Uterus (tissue), 4 donors: ENCODE data around the gene SALL3. TPM values are rescaled to one million over a fixed set of nuclear protein-coding genes. Genes with fewer than 3 reads are reported as not detected.

Source experiments
- DNase-seq, 2 donors: peaks; one replicate each; pipeline ENCODE4 v3.0.0-alpha.2; 2019 to 2020
- H3K27ac ChIP-seq, 2 donors: fragments of 200-600 bp; sonication (generic); 1 replicate in 1 of 2; 2 replicates in 1 of 2; pipeline ENCODE4 v1.5.1; 2016 to 2018
- H3K27me3 ChIP-seq, 2 donors: fragments of 200-600 bp; sonication (generic); one replicate each; pipeline ENCODE4 v1.5.1; 2018 to 2019; ENCODE audit warnings: control low read depth in 1 of 2
- H3K36me3 ChIP-seq, 2 donors: fragments of 200-600 bp; sonication (generic); one replicate each; pipeline ENCODE4 v1.5.1; 2019; ENCODE audit warnings: control low read depth in 1 of 2
- H3K4me1 ChIP-seq, 2 donors: fragments of 200-600 bp; sonication (generic); one replicate each; pipeline ENCODE4 v1.5.1; 2018 to 2019; ENCODE audit warnings: control low read depth in 1 of 2
- H3K4me3 ChIP-seq, 2 donors: fragments of 200-600 bp; sonication (generic); 1 replicate in 1 of 2; 2 replicates in 1 of 2; pipeline ENCODE4 v1.5.1; 2018 to 2019; ENCODE audit warnings: mild to moderate bottlenecking in 1 of 2
- H3K9me3 ChIP-seq, 2 donors: fragments of 200-600 bp; sonication (generic); one replicate each; pipeline ENCODE4 v1.5.1; 2019; ENCODE audit warnings: control low read depth in 1 of 2
- CTCF ChIP-seq, 4 experiments: fragments of 200-600 bp in 2 of 4; fragments of 450-650 bp in 2 of 4; sonication (generic) in 2 of 4; IDR thresholded peaks; one replicate each; pipeline ENCODE4 v1.5.1; 2016 to 2019; ENCODE audit warnings: antibody characterized with exemption in 4 of 4, mild to moderate bottlenecking in 2 of 4, moderate library complexity in 1 of 4
- POLR2A ChIP-seq, 2 donors: fragments of 450-650 bp; IDR thresholded peaks; one replicate each; pipeline ENCODE4 v1.6.1; 2016; ENCODE audit warnings: antibody characterized with exemption in 2 of 2, mild to moderate bottlenecking in 1 of 2, moderate library complexity in 1 of 2
- intact Hi-C: fragments of 100-400 bp; cut with DNase I; formaldehyde crosslinking; loops from one replicate; pipeline ENCODE4 v1.15.1; 2023; ENCODE audit warnings: low total_unique reads
- total RNA-seq, 4 donors: library from RNA; depleted of rRNA in 3 of 4; stranded (reverse); fragments of >200 nt in 3 of 4; gene quantifications; one replicate each; pipeline versions ENCODE4 v1.1.0 to v1.2.4, GENCODE V29; 2014 to 2023
- donor health status: DM: yes; HTN: yes; CAD: no.

Gene SALL3
- total RNA-seq, 4 donors from 2014 or later: 0.28 TPM; not detected in 3

GRCh38 chr18:78993014-78993926 lies 13.7 kb downstream of the SALL3 start:
- Histone ChIP-seq H3K4me1 (no peaks in the 10 kb centered on the region), H3K9me3 (no peaks in the 10 kb centered on the region), H3K27ac (no peak overlapping the region), H3K36me3 (no peaks in the 10 kb centered on the region), H3K27me3 (peaks cover 0 to 7% of the 10 kb centered on the region in 2 donors), H3K4me3 (no peak overlapping the region)
- TF ChIP-seq POLR2A (IDR thresholded peaks at IDR 0.05): no peak
- no peak for TF ChIP-seq CTCF (IDR thresholded peaks at IDR 0.05)
- DNase-seq: no peak
- intact Hi-C loops: no loop called here

- Histone ChIP-seq H3K27ac (no peak overlapping the region), H3K36me3 (no peaks in the 10 kb centered on the region), H3K4me3 (no peak overlapping the region), H3K27me3 (peaks cover 0 to under 1% of the 10 kb centered on the region in 2 donors), H3K9me3 (no peaks in the 10 kb centered on the region), H3K4me1 (no peaks in the 10 kb centered on the region)
- no peak for TF ChIP-seq POLR2A (IDR thresholded peaks at IDR 0.05)
- TF ChIP-seq CTCF (IDR thresholded peaks at IDR 0.05): no peak
- intact Hi-C loops: no loop called here
- DNase-seq: no peak
These were observed 14.4 kb downstream of the SALL3 start for GRCh38 chr18:78994000-78994399.

GRCh38 chr18:78994531-78994930 lies 14.9 kb downstream of the SALL3 start:
- intact Hi-C loops: no loop called here
- no peaks in the 10 kb centered on the region for H3K36me3 ChIP-seq
- H3K9me3 ChIP-seq: no peaks in the 10 kb centered on the region
- DNase-seq: no peak
- no peak overlapping the region for H3K27ac ChIP-seq
- H3K4me1 ChIP-seq: no peaks in the 10 kb centered on the region
- no peak for TF ChIP-seq POLR2A (IDR thresholded peaks at IDR 0.05)
- TF ChIP-seq CTCF (IDR thresholded peaks at IDR 0.05): no peak
- H3K27me3 ChIP-seq: no peaks in the 10 kb centered on the region
- no peak overlapping the region for H3K4me3 ChIP-seq

- Histone ChIP-seq H3K36me3 (no peaks in the 10 kb centered on the region), H3K27ac (no peak overlapping the region), H3K27me3 (no peaks in the 10 kb centered on the region), H3K9me3 (no peaks in the 10 kb centered on the region), H3K4me1 (no peaks in the 10 kb centered on the region), H3K4me3 (no peak overlapping the region)
- intact Hi-C loops: no loop called here
- no peak for TF ChIP-seq CTCF (IDR thresholded peaks at IDR 0.05)
- no peak for TF ChIP-seq POLR2A (IDR thresholded peaks at IDR 0.05)
- DNase-seq: no peak
These were observed 15.5 kb downstream of the SALL3 start for GRCh38 chr18:78994977-78995582.

GRCh38 chr18:78995740-78996395 lies 16.2 kb downstream of the SALL3 start:
- intact Hi-C loops: no loop called here
- Histone ChIP-seq H3K9me3 (no peaks in the 10 kb centered on the region), H3K36me3 (no peaks in the 10 kb centered on the region), H3K4me3 (no peak overlapping the region), H3K27me3 (no peaks in the 10 kb centered on the region), H3K4me1 (no peaks in the 10 kb centered on the region), H3K27ac (no peak overlapping the region)
- DNase-seq: no peak
- TF ChIP-seq POLR2A (IDR thresholded peaks at IDR 0.05) (no peak), CTCF (IDR thresholded peaks at IDR 0.05) (no peak)
